K562 (cell line): Measurements from ENCODE around the gene DNAJC2. TPM values are rescaled to one million over a fixed set of nuclear protein-coding genes. Genes with fewer than 3 reads are reported as not detected.

ENCODE experiments used
- ATF2 ChIP-seq: sonication (generic); formaldehyde crosslinking; IDR thresholded peaks from 2 replicates; pipeline ENCODE4 v1.8.1; 2022; ENCODE audit warnings: missing genetic modification reagents
- BHLHE40 ChIP-seq: IDR thresholded peaks from 2 replicates; pipeline ENCODE4 v1.6.1; 2011; ENCODE audit warnings: low read length, improper control_type of control experiment
- CEBPG ChIP-seq, 3 experiments: fragments of 200-800 bp in 1 of 3; sonication (Bioruptor generic) in 1 of 3; sonication (generic) in 1 of 3; formaldehyde crosslinking in 1 of 3; IDR thresholded peaks in 2 of 3; conservative IDR thresholded peaks in 1 of 3; 2 replicates each; pipeline versions ENCODE4 v1.6.1 to v1.8.0; 2016 to 2022; ENCODE audit warnings: missing compliant biosample characterization in 2 of 3, missing genetic modification characterization in 2 of 3, mild to moderate bottlenecking in 1 of 3, missing genetic modification reagents in 1 of 3
- CREM ChIP-seq: IDR thresholded peaks from 2 replicates; pipeline ENCODE4 v1.6.1; 2014; ENCODE audit warnings: antibody characterized with exemption, low read depth
- DMBX1 ChIP-seq: fragments of 250-450 bp; sonication (Bioruptor Pico); IDR thresholded peaks from 2 replicates; pipeline ENCODE4 v1.8.0; 2022; ENCODE audit warnings: inconsistent platforms, mild to moderate bottlenecking, moderate library complexity, borderline replicate concordance
- DNMT1 ChIP-seq: fragments of 450-650 bp; IDR thresholded peaks from 2 replicates; pipeline ENCODE4 v1.6.1; 2016; ENCODE audit warnings: antibody characterized with exemption, mild to moderate bottlenecking
- ESRRB ChIP-seq: fragments of 250-450 bp; sonication (Bioruptor Pico); IDR thresholded peaks from 2 replicates; pipeline ENCODE4 v1.5.0; 2020; ENCODE audit warnings: mild to moderate bottlenecking, moderate library complexity, borderline replicate concordance
- GTF2F1 ChIP-seq: IDR thresholded peaks from 2 replicates; pipeline ENCODE4 v1.6.1; 2011; ENCODE audit warnings: low read depth, low read length, improper control_type of control experiment
- NFXL1 ChIP-seq: fragments of 450-650 bp; formaldehyde crosslinking; IDR thresholded peaks from 2 replicates; pipeline ENCODE4 v1.4.0; 2021; ENCODE audit warnings: mild to moderate bottlenecking
- NR1H2 ChIP-seq: sonication (generic); formaldehyde crosslinking; IDR thresholded peaks from 2 replicates; pipeline ENCODE4 v1.4.0; 2020; ENCODE audit warnings: mild to moderate bottlenecking, missing genetic modification reagents
- NR4A1 ChIP-seq, 2 experiments: fragments of 250-450 bp in 1 of 2; fragments of 450-650 bp in 1 of 2; sonication (Bioruptor Pico) in 1 of 2; IDR thresholded peaks; 2 replicates each; pipeline versions ENCODE4 v1.4.0 to v1.6.1; 2016 to 2020; ENCODE audit warnings: mild to moderate bottlenecking in 2 of 2, missing compliant biosample characterization in 1 of 2, missing genetic modification characterization in 1 of 2, moderate library complexity in 1 of 2
- PHB ChIP-seq: fragments of 250-450 bp; sonication (Bioruptor Pico); IDR thresholded peaks from 2 replicates; pipeline ENCODE4 v1.5.0; 2021
- STAT5B ChIP-seq: fragments of 250-450 bp; sonication (Bioruptor Pico); IDR thresholded peaks from 2 replicates; pipeline ENCODE4 v1.8.0; 2021; ENCODE audit warnings: mild to moderate bottlenecking, inconsistent platforms
- TSC22D4 ChIP-seq: fragments of 450-650 bp; IDR thresholded peaks from 2 replicates; pipeline ENCODE4 v1.6.1; 2016; ENCODE audit warnings: missing genetic modification characterization, missing biosample characterization, control low read depth
- ZFP1 ChIP-seq: fragments of 450-650 bp; formaldehyde crosslinking; IDR thresholded peaks from 2 replicates; pipeline ENCODE4 v1.4.0; 2020; ENCODE audit warnings: mild to moderate bottlenecking, mixed read lengths
- polyA plus RNA-seq, 8 experiments: library from polyadenylated mRNA; depleted of rRNA in 4 of 8; stranded (reverse) in 5 of 8; unstranded in 3 of 8; fragments of >200 nt; fragmentation: Nextera tagmentation in 2 of 8; fragmentation: Illumina TruSeq in 1 of 8; extraction: Ambion mirVana in 2 of 8; extraction: Trizol in 1 of 8; gene quantifications; 2 replicates each; pipeline versions ENCODE4 v1.2.1 to v1.2.3, GENCODE V29; 2011 to 2014; ENCODE audit warnings: inconsistent platforms in 1 of 8, missing spikeins in 1 of 8
- total RNA-seq, 7 experiments: library from RNA; depleted of rRNA in 6 of 7; stranded (reverse); fragments of >200 nt in 6 of 7; fragmentation: Illumina TruSeq in 2 of 7; extraction: Trizol in 2 of 7; gene quantifications; 2 replicates each; pipeline versions ENCODE4 v1.2.1 to v1.2.3, GENCODE V29; 2011 to 2021; ENCODE audit warnings: low replicate concordance in 1 of 7
- TF ChIP-seq, protein P1 (sequence below): fragments of 450-650 bp; IDR thresholded peaks from 2 replicates; pipeline ENCODE4 v1.7.1; 2018; ENCODE audit warnings: mild to moderate bottlenecking, low read depth; ENCODE audit not compliant: partially characterized antibody
- TF ChIP-seq, protein P2 (sequence below): fragments of 250-450 bp; sonication (Bioruptor Pico); IDR thresholded peaks from 2 replicates; pipeline ENCODE4 v1.8.0; 2022; ENCODE audit warnings: inconsistent platforms, mild to moderate bottlenecking, moderate library complexity, borderline replicate concordance
- TF ChIP-seq, protein P3 (sequence below): IDR thresholded peaks from 3 replicates; pipeline ENCODE4 v1.6.1; 2011; ENCODE audit warnings: borderline replicate concordance, mild to moderate bottlenecking; ENCODE audit not compliant: insufficient read length, insufficient read depth

Gene DNAJC2
- total and polyA plus RNA-seq, 9 of the 15 experiments (the other 6 are each of a cell fraction or from before 2014, with no cell fraction given) = 40.2 to 157 (median 92.1) TPM

- no peak for TF ChIP-seq DMBX1 (CRISPR knock-in tag)
- TF ChIP-seq ATF2 (CRISPR knock-in tag) = no peak
- TF ChIP-seq PHB (CRISPR knock-in tag) = no peak
- no peak for TF ChIP-seq NFXL1 (CRISPR knock-in tag)
- peak; percentile 95 for TF ChIP-seq CREM
- no peak; the same call in 1 of the 2 replicates for TF ChIP-seq ZFP1 (CRISPR knock-in tag)
- TF ChIP-seq, protein P1, sequence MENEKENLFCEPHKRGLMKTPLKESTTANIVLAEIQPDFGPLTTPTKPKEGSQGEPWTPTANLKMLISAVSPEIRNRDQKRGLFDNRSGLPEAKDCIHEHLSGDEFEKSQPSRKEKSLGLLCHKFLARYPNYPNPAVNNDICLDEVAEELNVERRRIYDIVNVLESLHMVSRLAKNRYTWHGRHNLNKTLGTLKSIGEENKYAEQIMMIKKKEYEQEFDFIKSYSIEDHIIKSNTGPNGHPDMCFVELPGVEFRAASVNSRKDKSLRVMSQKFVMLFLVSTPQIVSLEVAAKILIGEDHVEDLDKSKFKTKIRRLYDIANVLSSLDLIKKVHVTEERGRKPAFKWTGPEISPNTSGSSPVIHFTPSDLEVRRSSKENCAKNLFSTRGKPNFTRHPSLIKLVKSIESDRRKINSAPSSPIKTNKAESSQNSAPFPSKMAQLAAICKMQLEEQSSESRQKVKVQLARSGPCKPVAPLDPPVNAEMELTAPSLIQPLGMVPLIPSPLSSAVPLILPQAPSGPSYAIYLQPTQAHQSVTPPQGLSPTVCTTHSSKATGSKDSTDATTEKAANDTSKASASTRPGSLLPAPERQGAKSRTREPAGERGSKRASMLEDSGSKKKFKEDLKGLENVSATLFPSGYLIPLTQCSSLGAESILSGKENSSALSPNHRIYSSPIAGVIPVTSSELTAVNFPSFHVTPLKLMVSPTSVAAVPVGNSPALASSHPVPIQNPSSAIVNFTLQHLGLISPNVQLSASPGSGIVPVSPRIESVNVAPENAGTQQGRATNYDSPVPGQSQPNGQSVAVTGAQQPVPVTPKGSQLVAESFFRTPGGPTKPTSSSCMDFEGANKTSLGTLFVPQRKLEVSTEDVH = peak; percentile 81
- peak; percentile 38; the same call in 1 of the 2 replicates for TF ChIP-seq GTF2F1
- TF ChIP-seq, protein P2, sequence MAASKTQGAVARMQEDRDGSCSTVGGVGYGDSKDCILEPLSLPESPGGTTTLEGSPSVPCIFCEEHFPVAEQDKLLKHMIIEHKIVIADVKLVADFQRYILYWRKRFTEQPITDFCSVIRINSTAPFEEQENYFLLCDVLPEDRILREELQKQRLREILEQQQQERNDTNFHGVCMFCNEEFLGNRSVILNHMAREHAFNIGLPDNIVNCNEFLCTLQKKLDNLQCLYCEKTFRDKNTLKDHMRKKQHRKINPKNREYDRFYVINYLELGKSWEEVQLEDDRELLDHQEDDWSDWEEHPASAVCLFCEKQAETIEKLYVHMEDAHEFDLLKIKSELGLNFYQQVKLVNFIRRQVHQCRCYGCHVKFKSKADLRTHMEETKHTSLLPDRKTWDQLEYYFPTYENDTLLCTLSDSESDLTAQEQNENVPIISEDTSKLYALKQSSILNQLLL (CRISPR knock-in tag) = no peak
- TF ChIP-seq TSC22D4 (tag) = no peak
- no peak for TF ChIP-seq CEBPG (CRISPR knock-in tag; IDR thresholded peaks at IDR 0.05)
- peak in 1 of 2 experiments; percentile 44; a peak in 2 of 4 replicates for TF ChIP-seq CEBPG (tag; conservative IDR thresholded peaks at IDR 0.05 in 1 of 2, IDR thresholded peaks at IDR 0.05 in 1 of 2)
- TF ChIP-seq, protein P3, sequence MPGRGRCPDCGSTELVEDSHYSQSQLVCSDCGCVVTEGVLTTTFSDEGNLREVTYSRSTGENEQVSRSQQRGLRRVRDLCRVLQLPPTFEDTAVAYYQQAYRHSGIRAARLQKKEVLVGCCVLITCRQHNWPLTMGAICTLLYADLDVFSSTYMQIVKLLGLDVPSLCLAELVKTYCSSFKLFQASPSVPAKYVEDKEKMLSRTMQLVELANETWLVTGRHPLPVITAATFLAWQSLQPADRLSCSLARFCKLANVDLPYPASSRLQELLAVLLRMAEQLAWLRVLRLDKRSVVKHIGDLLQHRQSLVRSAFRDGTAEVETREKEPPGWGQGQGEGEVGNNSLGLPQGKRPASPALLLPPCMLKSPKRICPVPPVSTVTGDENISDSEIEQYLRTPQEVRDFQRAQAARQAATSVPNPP = no peak
- no peak for TF ChIP-seq ESRRB (CRISPR knock-in tag)
- TF ChIP-seq NR4A1 (CRISPR knock-in tag; IDR thresholded peaks at IDR 0.05) = 0 out of 2 replicates have a peak, but pooled peaks have one; percentile 63
- TF ChIP-seq NR4A1 (tag; IDR thresholded peaks at IDR 0.05) = peak; percentile 71; the same call in 1 of the 2 replicates
- TF ChIP-seq DNMT1 = no peak
- TF ChIP-seq BHLHE40 = peak; percentile 78
- TF ChIP-seq STAT5B (CRISPR knock-in tag) = no peak
- no peak for TF ChIP-seq NR1H2
These were observed at the start of gene DNAJC2 (continued) for GRCh38 chr7:103344453-103345149.
